GM21825 (cell line): ENCODE measurements around the gene UGT1A10.
"Not testable (repeated sequence)": the region's sequence is repeated elsewhere in the genome, so short reads cannot be mapped to it uniquely, and the experiment has no call there.

ENCODE experiments used
- ATAC-seq: cut with Tn5 transposase; IDR thresholded peaks from one replicate; pipeline ENCODE4 v1.9.1; 2021; ENCODE audit warnings: mild to moderate bottlenecking, moderate library complexity; ENCODE audit not compliant: unreplicated experiment

Gene UGT1A10

DNA sequence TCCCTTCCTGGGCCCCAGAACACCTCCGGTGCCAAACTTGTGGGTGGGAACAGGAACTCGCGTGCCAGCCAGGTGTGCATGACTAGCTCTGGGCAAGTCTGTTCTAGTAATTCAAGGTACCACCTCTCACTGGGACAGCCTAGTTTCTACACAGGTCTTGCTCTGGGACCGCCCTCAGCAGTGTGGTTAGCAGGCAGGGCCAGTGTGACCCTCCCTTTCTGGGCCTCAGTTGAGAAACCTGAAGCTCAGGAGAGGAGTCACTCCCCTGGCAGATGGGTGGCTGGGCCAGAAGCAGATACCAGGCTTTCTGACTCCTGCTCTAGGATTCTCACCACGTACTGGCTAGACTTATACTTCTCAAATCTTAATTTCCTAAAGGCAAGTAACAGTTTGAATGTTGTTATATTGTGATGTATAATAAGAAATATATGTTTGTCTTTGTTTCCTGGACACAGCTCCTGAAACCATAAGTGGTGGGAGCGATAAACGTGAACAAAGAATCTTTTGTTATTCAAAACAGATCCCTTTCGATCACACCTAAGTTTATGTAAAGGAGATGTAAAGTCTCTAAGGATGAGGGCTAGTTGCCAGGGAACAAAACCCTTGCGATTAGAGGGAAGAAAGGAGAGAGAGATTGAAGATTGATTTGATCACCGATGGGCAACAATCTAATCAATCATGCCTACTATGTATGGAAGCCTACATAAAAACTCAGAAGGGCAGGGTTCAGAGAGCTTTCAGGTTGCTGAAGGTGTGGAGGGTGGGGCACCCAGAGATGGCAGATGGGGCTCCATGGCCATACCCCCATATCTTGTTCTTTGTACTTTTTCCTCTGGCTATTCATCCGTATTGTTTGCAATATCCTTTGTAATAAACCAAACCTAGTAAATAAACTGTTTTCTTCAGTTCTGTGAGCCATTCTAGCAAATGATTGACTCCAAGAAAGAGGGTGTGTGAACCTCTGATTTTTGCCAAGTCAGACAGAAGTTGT lies 55.5 kb downstream of the UGT1A10 start:
- no peak for ATAC-seq

DNA sequence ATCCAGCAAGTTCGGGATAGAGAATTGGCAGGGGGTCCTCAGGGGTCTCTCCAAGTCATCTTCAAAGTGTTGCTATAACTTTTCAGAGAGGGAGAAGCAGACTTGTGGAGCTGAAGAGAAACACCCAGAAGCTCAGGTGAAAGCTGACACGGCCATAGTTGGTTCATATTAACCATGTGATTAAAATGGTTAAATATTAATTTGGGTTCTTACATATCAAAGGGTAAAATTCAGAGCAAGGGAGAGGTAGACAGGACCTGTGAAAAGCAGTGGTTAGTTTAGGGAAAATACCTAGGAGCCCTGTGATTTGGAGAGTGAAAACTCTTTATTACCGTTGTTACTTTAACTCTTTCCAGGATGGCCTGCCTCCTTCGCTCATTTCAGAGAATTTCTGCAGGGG lies 56.4 kb downstream of the UGT1A10 start, which contains the start of gene UGT1A6:
UGT1A6 (plus strand) TSS at position 243 of the 400 bp plus-strand sequence; CDS start at position 358, 115 bp downstream.
- ATAC-seq: no peak

DNA sequence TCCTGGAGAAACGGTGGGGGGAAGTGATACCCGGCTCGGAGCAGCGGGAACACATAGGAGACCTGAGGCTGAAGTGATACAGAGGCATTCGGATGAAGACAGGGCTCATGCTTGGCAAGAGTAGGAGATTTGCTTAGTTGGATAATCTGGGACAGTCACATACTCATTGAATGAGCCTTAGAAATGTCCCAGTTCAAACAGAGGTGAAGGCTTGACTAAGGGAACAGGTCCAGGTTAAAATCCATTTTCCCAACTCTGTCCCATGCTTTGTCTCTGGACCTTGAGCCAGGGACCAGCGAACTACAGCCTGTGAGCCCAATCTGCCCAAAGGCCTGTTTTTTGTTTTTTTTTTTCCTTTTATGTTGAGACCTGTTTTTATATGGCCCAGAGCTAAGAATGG lies 57.7 kb downstream of the UGT1A10 start:
- ATAC-seq: no peak

DNA sequence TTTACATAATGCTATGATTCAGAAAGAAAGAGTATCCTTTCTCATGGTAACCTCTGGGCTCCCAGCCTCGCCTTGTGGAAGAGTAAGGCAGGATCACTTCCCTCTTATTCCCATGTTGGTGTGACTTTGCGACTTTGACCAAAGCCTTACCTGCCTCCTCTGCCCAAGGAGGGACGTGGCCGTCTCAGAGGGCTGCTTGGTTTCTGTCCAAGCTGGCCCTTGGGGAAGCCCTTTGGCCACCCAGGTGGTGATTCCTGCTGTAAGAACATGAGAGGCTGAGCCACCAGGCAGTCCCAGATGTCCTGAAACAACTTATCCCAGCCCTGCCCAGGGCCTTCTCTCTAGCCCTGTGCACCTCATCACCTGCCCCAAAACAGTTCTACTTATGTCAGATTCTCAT lies 62.5 kb downstream of the UGT1A10 start:
- ATAC-seq: no peak

- ATAC-seq: no peak
Observed at GRCh38 chr2:233699424-233700027, 63.3 kb downstream of the UGT1A10 start.

DNA sequence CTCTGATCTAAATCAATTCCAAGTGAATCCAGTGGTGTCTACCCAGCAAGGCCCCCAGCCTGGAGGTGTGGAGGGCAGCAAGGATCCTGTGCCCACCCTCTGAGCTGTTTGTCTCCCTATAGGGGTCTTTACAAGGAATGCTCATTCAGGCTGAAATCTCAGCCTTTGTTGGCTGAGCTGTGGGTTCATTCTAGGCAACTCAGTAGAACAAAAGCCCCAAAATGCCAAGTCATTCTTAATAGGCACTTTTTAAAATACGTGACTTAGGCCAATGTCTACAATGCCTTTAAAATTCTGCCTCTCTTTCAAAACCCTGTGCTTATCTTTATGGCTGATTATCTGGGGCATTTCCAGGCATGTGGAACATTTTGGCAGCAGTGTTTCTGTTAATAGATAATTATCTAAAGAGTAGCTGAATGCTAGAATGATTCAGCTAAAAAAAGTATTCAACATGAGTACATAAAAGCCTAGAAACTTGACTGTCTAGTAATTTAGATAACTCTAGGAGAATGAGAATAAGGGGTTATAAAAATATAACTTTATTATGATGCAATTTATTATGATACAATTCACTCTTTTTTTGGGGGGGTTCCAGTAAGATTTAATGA lies 63.9 kb downstream of the UGT1A10 start:
- ATAC-seq: no peak

DNA sequence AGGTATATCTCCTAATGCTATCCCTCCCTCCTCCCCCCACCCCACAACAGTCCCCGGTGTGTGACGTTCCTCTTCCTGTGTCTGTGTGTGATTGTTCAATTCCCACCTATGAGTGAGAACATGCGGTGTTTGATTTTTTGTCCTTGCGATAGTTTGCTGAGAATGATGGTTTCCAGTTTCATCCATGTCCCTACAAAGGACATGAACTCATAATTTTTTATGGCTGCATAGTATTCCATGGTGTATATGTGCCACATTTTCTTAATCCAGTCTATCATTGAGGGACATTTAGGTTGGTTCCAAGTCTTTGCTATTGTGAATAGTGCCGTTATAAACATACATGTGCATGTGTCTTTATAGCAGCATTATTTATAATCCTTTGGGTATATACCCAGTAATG lies 64.6 kb downstream of the UGT1A10 start:
- ATAC-seq: not testable (repeated sequence)

- no peak for ATAC-seq
Observed at GRCh38 chr2:233702238-233702637, 66.0 kb downstream of the UGT1A10 start.

GRCh38 chr2:233705911-233706506 lies 69.8 kb downstream of the UGT1A10 start:
- ATAC-seq: no peak

DNA sequence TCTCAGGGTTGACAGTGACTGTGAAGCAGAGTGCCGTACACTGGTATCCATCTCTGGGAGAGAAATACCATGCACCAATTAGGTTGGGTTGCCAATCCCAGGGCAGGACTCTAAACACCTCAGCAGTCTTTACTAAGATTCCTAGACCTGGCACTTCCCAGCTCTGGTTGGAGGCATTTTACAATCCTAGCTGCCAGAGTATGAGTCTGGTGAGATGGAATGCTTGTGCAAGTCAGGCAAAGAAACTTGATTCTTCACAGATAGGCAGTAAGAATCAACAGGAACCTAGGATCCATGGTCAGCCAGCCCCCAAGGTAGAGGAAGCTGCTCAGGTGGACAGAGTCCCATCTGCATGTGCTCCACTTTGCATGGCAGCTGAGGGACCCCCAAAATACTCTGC lies 70.5 kb downstream of the UGT1A10 start:
- ATAC-seq: no peak

- no peak for ATAC-seq
Observed at GRCh38 chr2:233707940-233708644, 71.8 kb downstream of the UGT1A10 start.

DNA sequence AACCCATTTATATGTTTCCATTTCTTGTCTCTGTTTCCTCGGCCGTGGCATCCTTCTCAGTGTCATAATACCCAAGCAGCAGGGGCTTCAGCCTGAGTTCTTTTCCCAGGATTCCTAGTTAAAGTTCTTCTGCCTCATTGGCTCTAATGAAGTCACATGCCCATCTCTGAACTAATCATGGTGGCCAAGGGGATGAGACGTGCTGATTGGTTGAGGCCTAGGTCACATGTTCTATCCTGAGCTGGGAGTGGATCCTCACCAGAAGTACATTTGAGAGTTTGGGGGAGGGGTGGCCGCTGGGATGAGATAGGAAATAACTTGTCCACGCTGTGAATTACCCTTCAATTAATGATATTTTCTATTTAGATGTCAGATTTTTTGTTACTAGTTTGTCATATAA lies 72.7 kb downstream of the UGT1A10 start:
- no peak for ATAC-seq

- ATAC-seq: peak; percentile 58
Observed at GRCh38 chr2:233711312-233712008, 75.2 kb downstream of the UGT1A10 start.

- no peak for ATAC-seq
Observed at GRCh38 chr2:233712611-233713261, 76.5 kb downstream of the UGT1A10 start, which contains the start of gene UGT1A5. Gene UGT1A5 (plus strand): TSS chr2:233712907. CDS start chr2:233712992, 85 bp downstream.

DNA sequence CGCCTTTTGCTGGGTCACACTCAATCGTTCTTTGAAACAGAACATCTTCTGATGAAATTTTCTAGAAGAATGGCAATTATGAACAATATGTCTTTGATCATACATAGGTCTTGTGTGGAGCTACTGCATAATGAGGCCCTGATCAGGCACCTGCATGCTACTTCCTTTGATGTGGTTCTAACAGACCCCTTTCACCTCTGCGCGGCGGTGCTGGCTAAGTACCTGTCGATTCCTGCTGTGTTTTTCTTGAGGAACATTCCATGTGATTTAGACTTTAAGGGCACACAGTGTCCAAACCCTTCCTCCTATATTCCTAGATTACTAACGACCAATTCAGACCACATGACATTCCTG lies 77.0 kb downstream of the UGT1A10 start:
- ATAC-seq: no peak

GRCh38 chr2:233714121-233714520 lies 77.9 kb downstream of the UGT1A10 start:
- no peak for ATAC-seq

- no peak for ATAC-seq
Observed at GRCh38 chr2:233718552-233718951, 82.3 kb downstream of the UGT1A10 start, which contains the start of gene UGT1A4. Gene UGT1A4 (plus strand): TSS chr2:233718736. CDS start chr2:233718821, 85 bp downstream.

- ATAC-seq: no peak
Observed at GRCh38 chr2:233728723-233729301, 92.6 kb downstream of the UGT1A10 start, which contains the start of gene UGT1A3. Gene UGT1A3 (plus strand): TSS chr2:233729042. CDS start chr2:233729127, 85 bp downstream.
